DLD1 (cell line): Measurements from ENCODE around the gene CATSPER3.

Experiments used
- in situ Hi-C: cut with HindIII; loops from 2 replicates; pipeline ENCODE4 v1.10.0; 2017; ENCODE audit warnings: low sequenced_read_pairs

CATSPER3 gene

DNA sequence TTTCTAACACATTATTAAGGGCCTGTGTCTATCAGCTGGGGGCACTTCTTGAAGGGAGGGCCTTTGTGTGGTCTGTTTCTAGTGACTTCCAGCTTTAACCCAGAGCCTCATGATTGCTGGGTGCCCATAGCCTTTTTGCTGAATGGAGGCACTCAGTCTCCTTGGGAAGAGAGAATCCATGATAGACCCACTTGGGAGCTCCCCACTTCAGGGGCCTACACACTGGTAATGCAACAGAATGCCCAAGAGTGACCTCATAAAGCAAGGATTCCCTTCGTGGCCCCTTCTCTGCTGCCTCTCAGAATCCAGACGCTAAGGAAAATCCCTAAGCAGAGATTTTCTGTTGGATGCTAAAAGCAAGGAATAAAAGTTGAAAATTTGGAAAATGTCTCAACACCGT is at the start of gene CATSPER3:
Gene CATSPER3 (plus strand): TSS at position 301 of the 400 bp plus-strand sequence. CDS start 85 bp downstream, at position 386.
- in situ Hi-C loops, result no loop called here

DNA sequence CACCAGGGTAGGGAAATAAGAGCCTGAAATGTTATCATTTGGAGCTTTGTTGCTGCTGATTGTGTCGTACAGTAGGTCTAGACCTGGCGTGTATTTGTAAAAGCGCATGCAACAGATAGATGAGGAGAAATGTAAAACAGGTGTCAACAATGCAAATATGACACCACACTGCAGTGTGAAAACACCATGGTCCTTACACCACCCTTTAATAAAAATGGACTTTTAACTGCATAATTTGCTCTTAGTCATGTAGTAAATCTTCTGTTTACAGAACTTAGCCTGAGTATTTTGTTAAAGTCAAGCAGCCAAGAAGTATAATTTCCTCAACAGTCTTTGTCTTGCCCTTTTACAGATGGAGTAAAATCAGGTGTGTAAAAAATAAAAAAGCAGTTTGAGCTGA is 48.8 kb upstream of the CATSPER3 start:
- in situ Hi-C loops, result no loop called here

- in situ Hi-C loops, result no loop called here
Observed at GRCh38 chr5:134920848-134921575, 46.7 kb upstream of the CATSPER3 start.

DNA sequence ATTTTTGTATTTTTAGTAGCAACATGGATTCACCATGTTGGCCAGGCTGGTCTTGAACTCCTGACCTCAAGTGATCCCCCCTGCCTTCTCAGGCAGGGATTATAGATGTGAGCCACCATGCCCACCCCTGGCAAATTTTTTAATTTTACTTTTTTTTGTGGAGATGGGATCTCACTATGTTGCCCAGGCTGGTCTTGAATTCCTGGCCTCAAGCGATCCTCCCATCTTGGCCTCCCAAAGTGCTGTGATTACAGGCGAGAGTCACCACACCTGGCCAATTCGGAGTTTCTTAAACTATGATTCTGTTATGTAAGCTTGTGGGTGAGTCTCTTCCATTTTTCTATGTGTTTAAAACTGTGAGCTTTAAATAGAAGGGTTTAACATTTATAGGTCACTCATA is 35.2 kb upstream of the CATSPER3 start:
- in situ Hi-C loops, result no loop called here

GRCh38 chr5:134934202-134934601 is 33.5 kb upstream of the CATSPER3 start:
- in situ Hi-C loops, result no loop called here

DNA sequence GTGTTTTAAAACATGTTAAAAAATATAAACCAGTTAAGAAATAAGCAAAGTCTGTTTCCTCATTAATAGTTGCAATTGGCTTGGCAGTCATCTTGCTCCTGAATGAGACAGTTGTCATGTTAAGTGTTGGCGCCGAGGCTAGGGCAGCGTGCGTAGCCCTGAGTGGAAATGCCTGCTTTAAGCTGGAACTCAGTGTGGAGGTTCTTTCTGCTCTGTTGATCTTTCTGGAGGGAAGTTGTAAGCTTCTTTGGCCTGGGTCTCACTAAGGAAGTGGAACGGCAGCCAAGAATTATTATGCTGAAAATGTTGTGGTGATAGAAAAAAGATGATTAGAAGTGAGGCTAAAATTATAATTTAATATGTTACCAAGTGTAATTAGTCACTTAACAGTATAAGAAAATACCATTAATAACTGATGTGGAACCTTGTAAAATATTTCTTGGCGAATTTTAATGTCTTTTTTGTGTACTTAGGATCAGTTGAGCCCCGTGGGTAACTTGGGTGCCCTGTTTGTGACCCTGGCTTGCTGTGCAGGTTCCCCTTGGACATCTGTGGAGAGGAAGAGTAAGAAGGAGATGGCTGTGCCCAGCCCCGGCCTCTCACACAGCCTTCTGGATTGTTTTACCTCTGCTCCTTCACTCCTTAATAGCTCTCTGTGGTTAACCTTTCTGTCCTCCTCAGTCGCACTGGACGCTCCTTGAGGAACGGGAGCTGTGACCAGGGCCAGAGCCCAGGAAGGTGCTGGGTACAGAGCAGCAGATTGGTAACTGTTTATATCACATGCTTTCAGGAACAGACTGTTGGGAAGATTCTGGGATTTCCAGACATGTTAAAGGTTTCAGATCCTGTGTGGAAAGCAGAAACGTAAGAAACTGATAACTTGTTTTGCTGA is 31.8 kb upstream of the CATSPER3 start:
- in situ Hi-C loops, result no loop called here

DNA sequence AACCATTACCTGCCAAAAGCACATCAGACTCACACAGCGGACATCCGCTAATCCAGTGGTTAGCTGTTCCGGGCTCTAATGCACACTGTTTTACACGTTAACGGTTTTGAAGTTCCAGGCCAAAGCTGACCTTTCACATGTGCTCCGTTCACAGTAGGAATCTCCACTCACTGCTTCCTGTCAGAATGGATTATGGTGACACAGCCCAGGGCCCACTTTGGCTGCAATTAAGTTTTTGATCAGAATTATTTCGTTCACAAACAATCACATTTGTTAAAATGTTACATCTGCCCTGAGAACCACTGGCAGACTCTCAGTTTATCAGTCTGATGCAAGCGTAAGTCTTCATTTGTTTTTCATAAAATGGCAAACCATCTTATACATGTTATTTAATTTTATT is 30.2 kb upstream of the CATSPER3 start:
- in situ Hi-C loops, result no loop called here

DNA sequence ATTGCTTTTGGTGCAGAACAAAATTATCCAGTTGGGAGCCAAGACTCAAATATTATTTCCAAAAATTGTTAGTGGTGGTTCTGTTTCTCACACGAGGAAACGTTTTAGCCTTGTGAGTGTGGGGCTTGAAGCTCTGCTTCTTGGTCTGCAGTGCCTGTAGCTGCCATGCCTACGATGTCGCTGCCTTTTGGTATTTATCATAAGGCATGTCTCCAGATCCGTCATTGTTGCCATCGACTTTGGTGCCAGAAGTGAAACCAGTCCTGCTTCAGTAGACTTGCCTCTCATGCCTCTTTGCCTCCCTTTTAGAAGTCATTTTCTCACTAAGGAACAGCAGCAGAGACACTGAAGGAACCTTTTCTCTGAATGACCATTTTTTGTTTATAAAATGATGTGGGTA is 29.7 kb upstream of the CATSPER3 start:
- in situ Hi-C loops, result no loop called here

GRCh38 chr5:134939500-134939899 is 28.2 kb upstream of the CATSPER3 start:
- in situ Hi-C loops, result no loop called here

- in situ Hi-C loops, result no loop called here
Observed at GRCh38 chr5:134943547-134943946, 24.2 kb upstream of the CATSPER3 start.

GRCh38 chr5:134944630-134945029 is 23.1 kb upstream of the CATSPER3 start:
- in situ Hi-C loops, result no loop called here

DNA sequence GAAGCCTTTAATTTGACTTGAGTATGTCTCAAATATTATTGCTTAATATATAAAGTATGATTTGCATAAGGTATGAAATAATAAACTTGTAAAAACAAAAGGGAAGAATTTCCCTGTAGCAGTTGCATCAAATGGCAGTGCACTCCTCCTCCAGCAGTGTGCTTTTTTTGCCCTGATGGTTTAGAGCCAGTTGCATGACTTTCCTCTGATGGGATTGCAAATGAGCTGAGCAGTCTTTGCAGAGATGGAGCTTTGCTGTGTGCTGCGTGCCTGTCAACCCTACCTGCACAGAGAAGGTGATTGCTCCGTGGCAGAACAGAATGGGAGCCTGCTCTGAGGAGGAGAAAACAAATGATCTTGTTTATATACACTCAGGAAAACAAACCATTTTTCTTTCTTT is 22.7 kb upstream of the CATSPER3 start:
- in situ Hi-C loops, result no loop called here

- in situ Hi-C loops, result no loop called here
Observed at GRCh38 chr5:134948911-134949310, 18.8 kb upstream of the CATSPER3 start.

GRCh38 chr5:134949316-134949715 is 18.4 kb upstream of the CATSPER3 start:
- in situ Hi-C loops, result no loop called here

- in situ Hi-C loops, result no loop called here
Observed at GRCh38 chr5:134957920-134958608, 9.6 kb upstream of the CATSPER3 start.

DNA sequence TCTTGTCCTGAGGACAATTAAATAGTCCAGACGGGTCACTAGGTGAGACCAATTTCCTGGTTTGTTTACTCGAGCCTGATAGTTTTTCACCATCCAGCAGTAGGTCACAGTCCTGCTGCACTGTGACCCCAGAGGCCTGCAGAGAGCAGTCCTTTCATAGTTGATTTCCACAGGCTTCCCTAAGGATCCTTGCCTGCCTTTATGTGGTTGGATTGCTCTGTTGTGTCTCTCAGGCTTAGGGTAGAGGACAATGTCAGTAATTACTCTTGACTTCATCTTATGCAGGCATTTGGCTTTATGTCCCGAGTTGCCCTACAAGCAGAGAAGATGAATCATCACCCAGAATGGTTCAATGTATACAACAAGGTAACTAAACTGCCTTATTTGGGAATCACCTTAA is 9.0 kb upstream of the CATSPER3 start:
- in situ Hi-C loops, result no loop called here

DNA sequence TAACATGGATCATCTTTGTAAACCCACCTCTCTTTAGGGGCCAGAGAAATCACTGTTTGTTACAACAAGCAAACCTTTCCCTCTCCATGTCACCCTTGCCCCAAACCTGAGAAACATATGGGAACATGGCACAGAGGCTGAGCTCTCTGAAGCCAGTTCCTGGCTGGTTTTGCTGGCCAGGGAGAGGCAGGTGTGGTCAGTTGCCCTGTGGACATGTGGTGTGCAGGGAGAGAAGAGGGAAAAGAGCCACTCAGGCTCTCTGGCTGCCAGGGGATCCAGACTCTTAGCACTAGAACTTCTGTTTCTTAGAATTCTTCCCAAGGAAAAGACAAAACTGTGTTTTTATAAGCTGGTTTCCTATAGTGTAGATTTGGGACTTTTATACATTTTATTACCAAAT is 4.6 kb upstream of the CATSPER3 start:
- in situ Hi-C loops, result no loop called here

DNA sequence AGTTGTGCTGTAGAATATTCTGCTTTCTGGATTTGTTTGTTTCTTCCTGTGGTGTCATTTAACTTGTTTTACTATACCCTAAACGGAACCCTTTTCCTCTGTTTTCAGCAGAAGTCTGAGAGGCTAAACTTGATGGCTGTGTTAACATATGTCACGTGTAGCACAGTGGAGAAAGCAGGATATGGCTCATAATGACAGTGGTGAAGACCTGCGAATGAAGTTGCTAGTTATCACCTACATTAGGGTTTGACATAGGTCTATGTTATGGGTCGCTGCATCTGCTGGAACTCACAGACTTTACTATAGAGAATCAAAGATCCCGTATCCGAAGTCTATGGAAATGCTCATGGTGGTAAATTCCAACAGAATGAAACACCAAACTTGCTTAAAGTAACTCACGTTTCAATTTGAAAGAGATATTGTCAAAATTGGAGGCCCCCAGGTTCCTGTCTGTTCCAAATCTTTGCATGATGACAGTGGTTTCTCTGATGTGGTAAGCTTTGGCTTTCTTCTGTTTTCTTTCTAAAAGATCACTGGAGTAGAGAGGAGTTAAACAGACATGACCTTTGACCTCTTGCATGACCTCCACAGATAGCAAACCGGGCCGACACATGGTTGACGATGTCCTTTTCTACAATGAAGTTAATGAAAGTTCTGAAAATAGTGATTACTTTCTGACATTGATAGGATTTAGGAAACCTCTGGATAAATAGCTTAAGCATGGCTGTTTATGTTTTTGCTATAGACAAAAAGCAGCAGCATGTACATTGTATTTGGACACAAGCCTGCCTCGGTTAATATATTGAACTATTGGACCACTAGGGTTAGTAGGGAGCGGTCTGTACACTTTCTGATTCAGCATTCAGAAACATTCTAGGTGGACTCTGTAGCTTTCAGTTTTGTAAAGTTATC is 3.1 kb upstream of the CATSPER3 start:
- in situ Hi-C loops, result no loop called here

GRCh38 chr5:134965271-134965825 is 2.4 kb upstream of the CATSPER3 start:
- in situ Hi-C loops, result no loop called here

GRCh38 chr5:134968055-134968454 is 348 bp downstream of the CATSPER3 start:
- in situ Hi-C loops, result no loop called here
